KBM-7 (cell line): ENCODE data around the gene PPP1R2C.
A peak's percentile ranks its signal among the peaks of the same experiment; 100 is the strongest.

Source experiments
- DNase-seq: peaks from one replicate; pipeline ENCODE4 v3.0.0-alpha.2; 2015
- in situ Hi-C: fragments of 300-500 bp; cut with MboI; formaldehyde crosslinking; loops from 2 replicates; pipeline ENCODE4 v1.14.3; 2020; ENCODE audit warnings: low sequenced_read_pairs, low pct_unique_long_range_greater_than_20kb, mixed read lengths

The PPP1R2C gene

GRCh38 chrX:42778096-42778495 lies at the start of gene PPP1R2C:
Gene PPP1R2C, minus strand, starts transcription at chrX:42778163. Its CDS starts 84 bp downstream, at chrX:42778079.
- in situ Hi-C loops = no loop called here
- no peak for DNase-seq

- no peak for DNase-seq
- in situ Hi-C loops = no loop called here
Measured at GRCh38 chrX:42825201-42825600, 47.2 kb upstream of the PPP1R2C start.

- no peak for DNase-seq
- in situ Hi-C loops = no loop called here
Measured at GRCh38 chrX:42824541-42824940, 46.6 kb upstream of the PPP1R2C start.

- in situ Hi-C loops = no loop called here
- no peak for DNase-seq
Measured at GRCh38 chrX:42823443-42823842, 45.5 kb upstream of the PPP1R2C start.

- no peak for DNase-seq
- in situ Hi-C loops = no loop called here
Measured at GRCh38 chrX:42821803-42822443, 44.0 kb upstream of the PPP1R2C start.

GRCh38 chrX:42818151-42818921 lies 40.4 kb upstream of the PPP1R2C start:
- in situ Hi-C loops = no loop called here
- no peak for DNase-seq

GRCh38 chrX:42809569-42809968 lies 31.6 kb upstream of the PPP1R2C start:
- in situ Hi-C loops = no loop called here
- no peak for DNase-seq

GRCh38 chrX:42807393-42807792 lies 29.4 kb upstream of the PPP1R2C start:
- DNase-seq = no peak
- in situ Hi-C loops = no loop called here

- in situ Hi-C loops = no loop called here
- DNase-seq = no peak
Measured at GRCh38 chrX:42804524-42804923, 26.6 kb upstream of the PPP1R2C start.

- in situ Hi-C loops = no loop called here
- DNase-seq = no peak
Measured at GRCh38 chrX:42803320-42803719, 25.4 kb upstream of the PPP1R2C start.

GRCh38 chrX:42797651-42798269 lies 19.8 kb upstream of the PPP1R2C start:
- in situ Hi-C loops = no loop called here
- DNase-seq = no peak

- DNase-seq = no peak
- in situ Hi-C loops = no loop called here
Measured at GRCh38 chrX:42783451-42783850, 5.5 kb upstream of the PPP1R2C start.

GRCh38 chrX:42776195-42776594 lies 1.8 kb downstream of the PPP1R2C start:
- DNase-seq = peak; percentile 19
- in situ Hi-C loops = no loop called here

GRCh38 chrX:42772874-42773273 lies 5.1 kb downstream of the PPP1R2C start:
- in situ Hi-C loops = no loop called here
- no peak for DNase-seq

- in situ Hi-C loops = no loop called here
- no peak for DNase-seq
Measured at GRCh38 chrX:42771506-42772335, 6.2 kb downstream of the PPP1R2C start.

GRCh38 chrX:42770566-42770965 lies 7.4 kb downstream of the PPP1R2C start:
- in situ Hi-C loops = no loop called here
- DNase-seq = no peak

- no peak for DNase-seq
- in situ Hi-C loops = no loop called here
Measured at GRCh38 chrX:42759881-42760280, 18.1 kb downstream of the PPP1R2C start.

GRCh38 chrX:42755815-42756214 lies 22.1 kb downstream of the PPP1R2C start:
- no peak for DNase-seq
- in situ Hi-C loops = no loop called here

GRCh38 chrX:42754603-42755002 lies 23.4 kb downstream of the PPP1R2C start:
- DNase-seq = no peak
- in situ Hi-C loops = no loop called here

- in situ Hi-C loops = no loop called here
Measured at GRCh38 chrX:42754115-42754514, 23.8 kb downstream of the PPP1R2C start.

More at GRCh38 chrX:42754115-42754514, 23.8 kb downstream of the PPP1R2C start:
- no peak for DNase-seq
